GM10266 (cell line): ENCODE data around the gene SLC9A3.

ENCODE experiments used
- DNase-seq: peaks from one replicate; pipeline ENCODE4 v3.0.0; 2012; ENCODE audit errors: extremely low spot score
- TF ChIP-seq, protein P1 (sequence below): IDR thresholded peaks from 2 replicates; pipeline ENCODE4 v1.5.1; 2012; ENCODE audit warnings: mild to moderate bottlenecking, low read depth; ENCODE audit not compliant: control insufficient read depth, insufficient read depth; ENCODE audit errors: missing control alignments

SLC9A3 gene

DNA sequence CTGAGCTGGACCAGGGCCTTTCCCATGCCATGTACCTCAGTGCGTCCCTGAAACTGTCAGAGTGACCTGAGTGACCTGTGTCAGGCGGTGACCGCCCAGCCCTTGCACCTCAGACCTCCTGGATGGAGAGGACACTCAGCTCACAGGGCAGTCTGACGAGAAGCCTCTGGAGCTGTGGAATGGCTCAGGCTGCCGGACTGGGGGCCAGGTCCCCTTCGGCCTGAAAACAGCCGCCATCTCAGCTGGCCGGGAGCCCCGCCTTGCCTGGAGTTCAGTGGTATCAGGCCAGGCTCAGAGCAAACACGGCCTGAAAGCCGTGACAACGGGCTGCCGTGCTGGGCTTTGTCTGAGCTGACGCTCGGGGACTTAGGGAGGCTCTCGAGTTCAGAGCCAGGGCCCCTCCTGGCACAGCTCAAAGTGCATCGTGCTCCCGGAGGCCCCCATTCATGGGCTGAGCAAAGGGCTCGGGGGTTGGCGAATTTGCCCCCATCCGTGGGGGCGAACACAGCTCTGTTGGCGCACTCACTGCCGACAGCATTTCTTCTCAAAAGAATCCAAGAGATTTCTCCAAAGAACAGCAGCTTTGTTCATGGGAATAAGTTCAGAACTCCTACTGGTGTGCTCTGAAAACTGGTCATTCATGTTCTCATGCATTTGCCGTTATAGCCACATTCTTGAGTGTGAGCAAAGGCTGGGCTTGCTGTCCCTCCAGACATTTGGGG, 8.4 kb upstream of the SLC9A3 start:
- no peak for DNase-seq
- TF ChIP-seq, protein P1, sequence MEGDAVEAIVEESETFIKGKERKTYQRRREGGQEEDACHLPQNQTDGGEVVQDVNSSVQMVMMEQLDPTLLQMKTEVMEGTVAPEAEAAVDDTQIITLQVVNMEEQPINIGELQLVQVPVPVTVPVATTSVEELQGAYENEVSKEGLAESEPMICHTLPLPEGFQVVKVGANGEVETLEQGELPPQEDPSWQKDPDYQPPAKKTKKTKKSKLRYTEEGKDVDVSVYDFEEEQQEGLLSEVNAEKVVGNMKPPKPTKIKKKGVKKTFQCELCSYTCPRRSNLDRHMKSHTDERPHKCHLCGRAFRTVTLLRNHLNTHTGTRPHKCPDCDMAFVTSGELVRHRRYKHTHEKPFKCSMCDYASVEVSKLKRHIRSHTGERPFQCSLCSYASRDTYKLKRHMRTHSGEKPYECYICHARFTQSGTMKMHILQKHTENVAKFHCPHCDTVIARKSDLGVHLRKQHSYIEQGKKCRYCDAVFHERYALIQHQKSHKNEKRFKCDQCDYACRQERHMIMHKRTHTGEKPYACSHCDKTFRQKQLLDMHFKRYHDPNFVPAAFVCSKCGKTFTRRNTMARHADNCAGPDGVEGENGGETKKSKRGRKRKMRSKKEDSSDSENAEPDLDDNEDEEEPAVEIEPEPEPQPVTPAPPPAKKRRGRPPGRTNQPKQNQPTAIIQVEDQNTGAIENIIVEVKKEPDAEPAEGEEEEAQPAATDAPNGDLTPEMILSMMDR, result no peak

DNA sequence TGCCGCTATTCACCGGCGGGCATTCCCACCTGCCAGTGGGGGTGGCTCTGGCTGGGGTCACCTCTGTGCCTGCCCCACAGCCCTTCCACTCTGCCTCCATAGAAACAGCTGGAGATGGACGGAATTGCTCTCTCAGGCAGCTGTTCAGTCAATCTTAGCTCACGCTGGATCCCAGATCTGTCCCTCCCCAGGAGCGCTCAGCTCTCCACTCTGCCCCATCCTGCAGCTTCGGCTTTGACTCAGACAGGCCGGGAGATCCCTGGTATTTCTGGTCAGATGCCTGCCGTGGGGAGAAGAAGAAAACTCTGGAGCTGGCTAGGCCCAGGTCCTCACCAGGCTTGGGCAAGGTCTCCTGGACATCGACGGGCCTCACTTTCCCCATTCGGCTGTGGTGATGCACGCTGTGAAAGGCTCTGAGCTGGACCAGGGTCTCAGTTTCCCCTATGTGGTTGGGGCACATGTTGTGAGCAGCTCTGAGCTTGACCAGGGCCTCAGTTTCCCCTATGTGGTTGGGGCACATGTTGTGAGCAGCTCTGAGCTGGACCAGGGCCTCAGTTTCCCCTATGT, 7.6 kb upstream of the SLC9A3 start:
- TF ChIP-seq, protein P1, result no peak
- no peak for DNase-seq

DNA sequence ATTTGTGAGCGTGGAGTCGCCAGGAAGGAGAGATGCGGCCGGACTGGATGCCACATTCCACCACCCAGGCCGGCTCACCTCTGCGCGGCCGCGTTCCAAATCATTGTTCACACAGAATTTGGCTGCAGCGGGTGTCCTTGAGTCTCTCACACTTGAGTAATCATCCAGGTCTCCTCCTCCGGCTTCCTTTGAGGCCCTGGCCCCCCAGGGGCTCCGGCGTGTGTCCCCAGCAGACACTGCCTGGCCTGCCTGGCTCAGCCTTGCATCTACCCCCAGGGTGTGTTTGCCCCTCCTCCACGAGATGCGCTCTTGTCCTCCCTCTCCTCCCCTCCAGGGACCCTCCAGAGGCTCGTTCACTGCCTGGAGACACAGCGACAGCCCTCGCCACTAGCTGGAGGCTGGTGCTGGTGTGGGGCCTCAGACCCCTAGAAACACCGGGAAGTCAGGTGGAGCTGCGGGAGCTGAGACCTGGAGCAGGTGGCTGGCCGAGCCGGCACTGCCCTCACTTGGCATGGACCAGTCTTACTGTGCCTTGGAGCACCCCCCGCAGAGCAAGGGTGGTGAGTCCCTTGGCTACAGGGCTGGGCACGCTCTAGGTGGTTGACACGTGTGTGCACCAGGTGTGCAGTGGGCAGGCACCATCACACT, 7.0 kb upstream of the SLC9A3 start:
- TF ChIP-seq, protein P1, result no peak
- no peak for DNase-seq

DNA sequence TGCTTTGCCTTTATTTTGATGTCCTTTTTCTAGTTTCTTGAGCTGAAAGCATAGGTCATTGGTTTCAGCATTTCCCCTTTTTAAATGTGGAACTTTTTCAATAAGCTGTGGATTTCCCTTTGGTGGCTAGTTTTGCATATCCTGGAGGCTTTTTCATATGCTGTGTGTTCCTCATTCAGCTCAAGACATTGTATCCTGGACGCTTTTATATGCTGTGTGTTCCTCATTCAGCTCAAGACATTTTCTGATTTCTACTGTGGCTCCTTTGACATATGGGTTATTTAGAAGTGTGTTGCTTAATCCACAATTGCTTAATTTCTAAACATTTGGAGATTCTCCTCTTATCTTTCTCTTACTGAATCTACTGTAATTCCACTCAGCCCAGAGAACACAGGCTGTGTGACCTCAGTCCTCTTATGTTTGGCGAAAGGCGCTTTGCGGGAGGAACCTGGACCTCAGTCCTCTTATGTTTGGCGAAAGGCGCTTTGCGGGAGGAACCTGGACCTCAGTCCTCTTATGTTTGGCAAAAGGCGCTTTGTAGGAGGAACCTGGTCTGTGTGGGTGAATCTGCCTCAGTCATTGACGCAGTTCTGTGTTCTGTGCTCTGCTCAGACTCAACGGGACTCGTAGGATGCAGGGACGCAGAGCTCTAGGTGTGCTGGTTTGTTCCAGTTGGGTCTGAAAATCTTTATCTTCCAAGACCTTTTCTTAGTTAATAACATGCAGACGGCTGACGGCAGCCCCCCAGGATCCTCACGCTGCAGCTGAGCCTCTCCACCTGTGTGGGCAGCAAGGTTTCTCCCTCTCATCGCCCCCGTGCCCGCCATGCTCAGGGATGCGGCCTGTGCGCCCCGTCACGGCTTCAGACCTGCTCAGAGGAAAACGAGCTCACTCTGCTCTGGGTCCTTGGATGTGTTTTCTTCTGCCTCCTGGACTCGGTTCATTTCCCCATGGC, 6.0 kb upstream of the SLC9A3 start:
- TF ChIP-seq, protein P1, result no peak
- DNase-seq, result no peak

DNA sequence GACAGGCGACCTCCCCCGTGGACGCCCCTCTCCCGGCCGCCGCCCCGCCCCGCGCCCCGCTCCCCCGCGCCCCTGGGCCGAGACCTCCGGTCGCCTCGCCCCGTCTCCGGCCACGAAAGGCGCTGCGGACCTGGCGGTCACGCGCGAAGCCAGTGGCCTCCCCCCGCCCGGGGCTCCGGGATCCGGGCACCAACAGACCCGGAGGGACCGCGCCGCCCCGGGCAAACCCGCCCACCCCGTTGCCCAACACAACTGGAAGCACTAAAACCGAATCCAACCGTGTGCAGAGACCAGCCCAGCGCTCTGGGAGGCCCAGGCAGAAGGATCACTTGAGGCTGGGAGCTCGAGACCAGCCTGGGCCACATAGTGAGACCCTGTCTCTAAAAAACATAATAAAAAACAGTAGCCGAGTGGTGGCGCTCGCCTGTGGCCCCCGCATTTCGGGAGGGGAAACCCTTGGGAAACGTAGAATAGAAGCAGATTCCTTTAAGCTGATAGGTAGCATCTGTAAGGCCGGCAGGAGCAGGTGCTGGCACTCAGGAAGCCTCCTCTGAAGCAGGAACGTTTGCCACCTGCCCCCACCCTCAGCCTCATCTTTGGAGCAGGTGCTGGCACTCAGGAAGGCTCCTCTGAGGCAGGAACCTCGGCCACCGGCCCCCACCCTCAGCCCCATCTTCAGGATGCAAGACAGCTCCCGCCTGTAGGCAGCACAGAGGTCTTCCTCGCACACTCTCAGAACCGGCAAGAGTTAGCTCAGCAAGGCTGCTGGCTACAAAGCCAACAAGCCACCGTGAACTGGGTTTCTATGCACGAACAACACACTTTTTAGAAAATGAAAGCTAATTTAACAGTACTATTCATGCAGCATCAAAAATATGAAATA, 4.6 kb upstream of the SLC9A3 start:
- no peak for DNase-seq
- TF ChIP-seq, protein P1, result no peak
